Measurements from ENCODE around the gene WIZ. TPM values are rescaled to one million over a fixed set of nuclear protein-coding genes. Genes with fewer than 3 reads are reported as not detected.

WIZ gene
- total and polyA plus RNA-seq, 10 of the 15 experiments (the other 5 are each of a cell fraction or from before 2014, with no cell fraction given): 0.10 to 26.7 (median 2.7) TPM

DNA sequence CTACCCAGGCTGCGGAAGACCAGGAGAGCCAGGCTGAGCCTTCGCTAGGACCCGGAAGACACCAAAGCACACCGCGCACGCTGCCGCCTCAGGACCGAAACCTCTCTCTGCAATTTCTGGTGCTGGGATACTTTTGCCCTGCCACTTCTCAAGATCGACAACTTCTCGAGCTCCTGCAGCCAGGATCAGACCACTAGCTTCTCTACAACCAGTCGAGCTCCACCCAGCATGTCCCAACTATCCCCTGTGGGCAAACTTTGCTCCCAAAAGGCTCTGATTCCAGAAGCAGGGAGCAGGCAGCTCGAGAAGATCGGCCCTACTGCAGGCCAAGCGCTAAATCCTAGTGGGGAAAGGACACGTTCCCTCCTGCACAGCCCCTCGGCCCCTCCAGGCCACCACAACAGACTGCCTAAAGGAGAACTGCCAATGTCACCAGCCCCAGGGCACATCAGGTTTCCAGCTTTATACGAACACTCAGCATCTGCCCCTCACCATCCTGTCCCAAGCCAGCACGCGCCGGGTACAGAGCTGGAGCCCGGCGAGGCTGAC is 71.1 kb downstream of the WIZ start (continued):
- TF ChIP-seq, protein P1, sequence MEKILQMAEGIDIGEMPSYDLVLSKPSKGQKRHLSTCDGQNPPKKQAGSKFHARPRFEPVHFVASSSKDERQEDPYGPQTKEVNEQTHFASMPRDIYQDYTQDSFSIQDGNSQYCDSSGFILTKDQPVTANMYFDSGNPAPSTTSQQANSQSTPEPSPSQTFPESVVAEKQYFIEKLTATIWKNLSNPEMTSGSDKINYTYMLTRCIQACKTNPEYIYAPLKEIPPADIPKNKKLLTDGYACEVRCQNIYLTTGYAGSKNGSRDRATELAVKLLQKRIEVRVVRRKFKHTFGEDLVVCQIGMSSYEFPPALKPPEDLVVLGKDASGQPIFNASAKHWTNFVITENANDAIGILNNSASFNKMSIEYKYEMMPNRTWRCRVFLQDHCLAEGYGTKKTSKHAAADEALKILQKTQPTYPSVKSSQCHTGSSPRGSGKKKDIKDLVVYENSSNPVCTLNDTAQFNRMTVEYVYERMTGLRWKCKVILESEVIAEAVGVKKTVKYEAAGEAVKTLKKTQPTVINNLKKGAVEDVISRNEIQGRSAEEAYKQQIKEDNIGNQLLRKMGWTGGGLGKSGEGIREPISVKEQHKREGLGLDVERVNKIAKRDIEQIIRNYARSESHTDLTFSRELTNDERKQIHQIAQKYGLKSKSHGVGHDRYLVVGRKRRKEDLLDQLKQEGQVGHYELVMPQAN (conservative IDR thresholded peaks at IDR 0.05): peak; percentile 25; the same call in 1 of the 2 replicates
- TF ChIP-seq, protein P2, sequence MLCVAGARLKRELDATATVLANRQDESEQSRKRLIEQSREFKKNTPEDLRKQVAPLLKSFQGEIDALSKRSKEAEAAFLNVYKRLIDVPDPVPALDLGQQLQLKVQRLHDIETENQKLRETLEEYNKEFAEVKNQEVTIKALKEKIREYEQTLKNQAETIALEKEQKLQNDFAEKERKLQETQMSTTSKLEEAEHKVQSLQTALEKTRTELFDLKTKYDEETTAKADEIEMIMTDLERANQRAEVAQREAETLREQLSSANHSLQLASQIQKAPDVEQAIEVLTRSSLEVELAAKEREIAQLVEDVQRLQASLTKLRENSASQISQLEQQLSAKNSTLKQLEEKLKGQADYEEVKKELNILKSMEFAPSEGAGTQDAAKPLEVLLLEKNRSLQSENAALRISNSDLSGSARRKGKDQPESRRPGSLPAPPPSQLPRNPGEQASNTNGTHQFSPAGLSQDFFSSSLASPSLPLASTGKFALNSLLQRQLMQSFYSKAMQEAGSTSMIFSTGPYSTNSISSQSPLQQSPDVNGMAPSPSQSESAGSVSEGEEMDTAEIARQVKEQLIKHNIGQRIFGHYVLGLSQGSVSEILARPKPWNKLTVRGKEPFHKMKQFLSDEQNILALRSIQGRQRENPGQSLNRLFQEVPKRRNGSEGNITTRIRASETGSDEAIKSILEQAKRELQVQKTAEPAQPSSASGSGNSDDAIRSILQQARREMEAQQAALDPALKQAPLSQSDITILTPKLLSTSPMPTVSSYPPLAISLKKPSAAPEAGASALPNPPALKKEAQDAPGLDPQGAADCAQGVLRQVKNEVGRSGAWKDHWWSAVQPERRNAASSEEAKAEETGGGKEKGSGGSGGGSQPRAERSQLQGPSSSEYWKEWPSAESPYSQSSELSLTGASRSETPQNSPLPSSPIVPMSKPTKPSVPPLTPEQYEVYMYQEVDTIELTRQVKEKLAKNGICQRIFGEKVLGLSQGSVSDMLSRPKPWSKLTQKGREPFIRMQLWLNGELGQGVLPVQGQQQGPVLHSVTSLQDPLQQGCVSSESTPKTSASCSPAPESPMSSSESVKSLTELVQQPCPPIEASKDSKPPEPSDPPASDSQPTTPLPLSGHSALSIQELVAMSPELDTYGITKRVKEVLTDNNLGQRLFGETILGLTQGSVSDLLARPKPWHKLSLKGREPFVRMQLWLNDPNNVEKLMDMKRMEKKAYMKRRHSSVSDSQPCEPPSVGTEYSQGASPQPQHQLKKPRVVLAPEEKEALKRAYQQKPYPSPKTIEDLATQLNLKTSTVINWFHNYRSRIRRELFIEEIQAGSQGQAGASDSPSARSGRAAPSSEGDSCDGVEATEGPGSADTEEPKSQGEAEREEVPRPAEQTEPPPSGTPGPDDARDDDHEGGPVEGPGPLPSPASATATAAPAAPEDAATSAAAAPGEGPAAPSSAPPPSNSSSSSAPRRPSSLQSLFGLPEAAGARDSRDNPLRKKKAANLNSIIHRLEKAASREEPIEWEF (IDR thresholded peaks at IDR 0.05; ENCODE audit: insufficient replicate concordance, low read depth, low read length): no peak
- TF ChIP-seq, protein P3, sequence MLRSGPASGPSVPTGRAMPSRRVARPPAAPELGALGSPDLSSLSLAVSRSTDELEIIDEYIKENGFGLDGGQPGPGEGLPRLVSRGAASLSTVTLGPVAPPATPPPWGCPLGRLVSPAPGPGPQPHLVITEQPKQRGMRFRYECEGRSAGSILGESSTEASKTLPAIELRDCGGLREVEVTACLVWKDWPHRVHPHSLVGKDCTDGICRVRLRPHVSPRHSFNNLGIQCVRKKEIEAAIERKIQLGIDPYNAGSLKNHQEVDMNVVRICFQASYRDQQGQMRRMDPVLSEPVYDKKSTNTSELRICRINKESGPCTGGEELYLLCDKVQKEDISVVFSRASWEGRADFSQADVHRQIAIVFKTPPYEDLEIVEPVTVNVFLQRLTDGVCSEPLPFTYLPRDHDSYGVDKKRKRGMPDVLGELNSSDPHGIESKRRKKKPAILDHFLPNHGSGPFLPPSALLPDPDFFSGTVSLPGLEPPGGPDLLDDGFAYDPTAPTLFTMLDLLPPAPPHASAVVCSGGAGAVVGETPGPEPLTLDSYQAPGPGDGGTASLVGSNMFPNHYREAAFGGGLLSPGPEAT (IDR thresholded peaks at IDR 0.05; ENCODE audit: low read depth): peak; percentile 62
- TF ChIP-seq SIN3A (IDR thresholded peaks at IDR 0.05; ENCODE audit: low read depth, low read length) (peak; percentile 68; the same call in 1 of the 2 replicates), POLR2A (IDR thresholded peaks at IDR 0.05; ENCODE audit: low read depth, low read length) (peak; percentile 14), POLR2AphosphoS5 (IDR thresholded peaks at IDR 0.05; ENCODE audit: low read length) (peak; percentile 75; the same call in 1 of the 2 replicates), YY1 (IDR thresholded peaks at IDR 0.05; ENCODE audit: low read depth, low read length) (peak; percentile 40; the same call in 1 of the 2 replicates), IRF4 (IDR thresholded peaks at IDR 0.05; ENCODE audit: low read depth, low read length) (0 out of 2 replicates have a peak, but pooled peaks have one; percentile 7), CHD1 (IDR thresholded peaks at IDR 0.05; ENCODE audit: low read depth, low read length) (0 out of 2 replicates have a peak, but pooled peaks have one; percentile 4), STAT3 (IDR thresholded peaks at IDR 0.05; ENCODE audit: low read depth, low read length) (0 out of 2 replicates have a peak, but pooled peaks have one; percentile 68), BHLHE40 (IDR thresholded peaks at IDR 0.05; ENCODE audit: borderline replicate concordance in 1 of 2, low read depth in 2 of 2, low read length in 1 of 2) (peak in 1 of 2 experiments; percentile 37; a peak in 2 of 4 replicates)
